Measurements from ENCODE around the gene MEGF11.

- TF ChIP-seq CTCF (IDR thresholded peaks at IDR 0.05; ENCODE audit: low read length): no peak
- no peak for TF ChIP-seq EZH2 (IDR thresholded peaks at IDR 0.05; ENCODE audit: borderline replicate concordance, low read length)
These were observed 153.4 kb downstream of the MEGF11 start for GRCh38 chr15:66099950-66100671.
